GM18505 (cell line): ENCODE results near the gene TAF3.

Source experiments
- ATAC-seq: cut with Tn5 transposase; IDR thresholded peaks from one replicate; pipeline ENCODE4 v1.9.1; 2021; ENCODE audit not compliant: unreplicated experiment
- POLR2A ChIP-seq: IDR thresholded peaks from 4 replicates; pipeline ENCODE4 v1.6.1; 2011; ENCODE audit warnings: borderline replicate concordance; ENCODE audit not compliant: insufficient read depth, insufficient read length; ENCODE audit errors: extremely low read depth

The TAF3 gene

DNA sequence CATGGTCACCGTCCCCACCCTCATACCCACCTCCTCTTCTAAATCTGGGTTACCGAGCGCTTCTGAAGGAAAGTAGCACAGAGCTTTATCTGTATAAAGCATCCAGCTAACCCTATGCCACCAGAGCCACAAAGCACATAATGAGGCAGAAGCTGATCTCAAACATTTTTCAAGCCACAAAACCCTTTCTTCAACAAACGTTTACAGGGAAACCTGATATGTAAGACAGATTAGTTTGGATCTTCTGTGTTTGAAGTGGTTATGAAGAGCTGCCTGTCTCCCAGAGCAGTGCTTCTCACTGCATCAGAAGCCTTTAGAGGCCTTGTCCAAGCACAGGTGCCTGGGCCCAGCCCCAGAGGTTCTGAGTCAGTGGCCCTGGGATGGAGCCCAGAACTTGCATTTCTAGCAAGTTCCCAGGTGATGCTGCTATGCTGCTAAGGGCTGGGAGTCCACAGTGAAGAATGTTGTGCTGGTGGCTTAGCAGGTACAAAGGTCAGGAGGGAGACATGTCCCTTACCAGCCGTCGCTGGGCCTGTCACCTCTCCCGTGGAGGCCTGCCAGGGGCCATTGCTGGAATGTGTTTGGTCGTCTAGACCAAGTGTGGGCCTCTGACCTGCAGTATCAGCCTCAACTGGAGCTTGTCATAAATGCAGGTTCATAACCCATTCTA lies 90.4 kb downstream of the TAF3 start:
- no peak for ATAC-seq
- TF ChIP-seq POLR2A: no peak

DNA sequence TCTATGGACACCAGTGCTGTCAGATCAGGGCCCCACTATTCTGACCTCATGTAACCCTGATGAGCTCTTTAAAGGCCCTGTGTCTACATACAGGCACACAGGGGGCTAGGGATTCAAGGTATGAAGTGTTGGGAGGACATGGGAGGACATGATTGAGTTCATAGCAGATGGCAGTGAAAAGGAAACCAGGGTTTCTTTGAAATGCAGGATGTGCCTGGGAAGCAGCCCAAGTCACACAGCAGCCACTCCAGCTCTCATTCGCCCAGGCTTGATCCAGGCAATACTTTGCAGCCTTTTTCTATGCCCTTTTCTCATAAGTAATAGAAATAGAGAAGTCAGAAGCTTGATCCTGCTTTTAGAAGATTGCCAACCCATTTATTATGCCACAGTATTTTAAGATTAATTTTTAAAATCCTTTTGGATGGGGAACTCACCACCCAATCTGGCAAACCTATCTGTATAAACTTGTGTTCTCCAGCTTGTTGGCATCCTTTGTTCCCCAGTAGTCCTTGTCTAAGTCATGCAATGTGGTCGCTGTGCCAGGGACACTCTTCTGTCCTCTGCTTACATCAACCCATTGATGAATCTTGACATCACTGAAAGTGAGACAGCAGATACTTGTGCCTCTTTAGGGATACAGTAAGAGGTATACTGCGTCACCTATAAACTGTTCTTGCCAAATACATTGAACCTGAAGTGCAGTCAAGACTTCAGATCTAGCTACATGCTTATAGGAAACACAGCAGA lies 95.0 kb downstream of the TAF3 start:
- ATAC-seq: no peak
- no peak for TF ChIP-seq POLR2A

DNA sequence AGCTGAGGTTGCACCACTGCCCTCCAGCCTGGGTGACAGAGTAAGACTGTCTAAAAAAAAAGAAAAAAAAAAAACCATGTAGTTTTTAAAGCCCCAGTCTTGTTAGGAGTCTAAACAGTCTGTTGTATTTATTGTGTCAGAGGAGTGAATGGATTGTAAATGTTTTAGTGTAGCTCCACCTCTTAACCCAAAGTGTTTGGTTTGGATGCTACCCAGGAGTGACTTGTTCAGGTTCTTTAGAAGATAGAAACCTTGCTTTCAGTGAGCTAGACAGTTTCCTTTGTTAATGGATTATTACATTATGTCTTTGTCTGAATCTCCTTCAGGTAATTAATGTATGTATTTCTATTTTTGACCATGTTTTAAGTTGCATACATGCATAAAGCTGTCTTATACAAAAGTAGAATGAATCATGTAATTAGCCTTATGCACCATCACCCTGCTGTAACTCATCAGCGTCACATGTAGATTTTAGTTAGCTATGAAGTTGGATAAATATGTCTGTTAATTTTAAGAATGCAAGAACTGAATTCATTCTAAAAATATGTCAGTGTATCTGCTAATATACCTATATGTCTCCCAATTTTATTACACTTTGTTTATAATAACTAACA lies 97.7 kb downstream of the TAF3 start:
- no peak for ATAC-seq
- no peak for TF ChIP-seq POLR2A

DNA sequence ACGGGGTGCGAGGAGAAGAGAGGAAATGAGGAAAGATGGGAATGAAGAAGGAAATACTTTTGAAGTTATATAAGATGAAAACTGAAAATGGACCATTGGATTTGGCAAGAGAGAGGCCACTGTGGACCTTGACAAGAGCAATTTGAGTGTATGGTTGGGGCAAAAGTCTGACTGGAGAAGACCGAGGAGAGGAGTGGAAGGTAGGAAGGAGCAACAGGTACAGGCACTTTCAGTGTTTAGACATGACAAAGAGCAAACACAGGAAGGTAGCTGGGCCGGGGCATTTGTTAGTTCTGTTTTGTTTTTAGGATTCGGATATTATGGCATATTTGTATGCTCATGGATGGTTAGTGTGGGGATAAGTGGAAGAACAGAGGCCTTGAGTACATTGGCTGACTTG lies 99.4 kb downstream of the TAF3 start:
- no peak for ATAC-seq
- TF ChIP-seq POLR2A: no peak

DNA sequence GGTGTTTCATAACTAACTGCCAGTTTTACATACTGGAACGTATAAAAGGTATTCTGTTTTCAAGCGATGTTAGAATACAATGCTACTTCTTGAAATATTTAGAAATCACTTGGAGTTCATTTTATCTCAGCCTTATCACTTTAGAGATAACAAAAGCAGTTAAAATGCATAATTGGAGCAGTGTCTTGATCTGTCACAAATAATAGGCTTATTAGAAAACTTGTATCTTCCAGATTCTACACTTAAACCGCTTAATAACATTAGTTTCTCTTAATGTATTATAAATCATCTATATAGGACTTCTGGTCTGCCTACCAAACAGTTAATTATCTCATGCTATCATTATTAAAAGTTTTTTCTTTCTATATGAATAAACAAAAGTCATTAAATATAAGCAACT lies 104.4 kb downstream of the TAF3 start:
- TF ChIP-seq POLR2A: no peak
- ATAC-seq: no peak

DNA sequence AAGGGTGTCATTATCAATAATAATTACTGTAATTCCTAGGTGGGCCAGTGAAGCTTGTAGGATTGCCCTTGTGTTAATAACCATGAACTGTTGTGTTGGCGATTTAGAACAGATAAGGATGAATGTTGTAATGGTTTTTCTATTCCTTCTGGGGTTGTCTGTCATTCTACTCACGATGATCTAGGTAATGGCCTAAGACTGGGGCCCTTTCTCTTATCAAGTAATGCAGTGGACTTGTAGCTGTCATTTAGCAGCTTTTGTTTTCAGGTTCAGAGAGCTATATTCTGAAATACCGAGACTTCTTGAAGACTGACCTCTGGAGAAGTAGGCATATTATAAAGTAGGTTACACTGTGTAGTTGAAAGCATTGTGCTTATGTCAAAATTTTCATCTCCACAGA lies 110.2 kb downstream of the TAF3 start:
- TF ChIP-seq POLR2A: no peak
- no peak for ATAC-seq

DNA sequence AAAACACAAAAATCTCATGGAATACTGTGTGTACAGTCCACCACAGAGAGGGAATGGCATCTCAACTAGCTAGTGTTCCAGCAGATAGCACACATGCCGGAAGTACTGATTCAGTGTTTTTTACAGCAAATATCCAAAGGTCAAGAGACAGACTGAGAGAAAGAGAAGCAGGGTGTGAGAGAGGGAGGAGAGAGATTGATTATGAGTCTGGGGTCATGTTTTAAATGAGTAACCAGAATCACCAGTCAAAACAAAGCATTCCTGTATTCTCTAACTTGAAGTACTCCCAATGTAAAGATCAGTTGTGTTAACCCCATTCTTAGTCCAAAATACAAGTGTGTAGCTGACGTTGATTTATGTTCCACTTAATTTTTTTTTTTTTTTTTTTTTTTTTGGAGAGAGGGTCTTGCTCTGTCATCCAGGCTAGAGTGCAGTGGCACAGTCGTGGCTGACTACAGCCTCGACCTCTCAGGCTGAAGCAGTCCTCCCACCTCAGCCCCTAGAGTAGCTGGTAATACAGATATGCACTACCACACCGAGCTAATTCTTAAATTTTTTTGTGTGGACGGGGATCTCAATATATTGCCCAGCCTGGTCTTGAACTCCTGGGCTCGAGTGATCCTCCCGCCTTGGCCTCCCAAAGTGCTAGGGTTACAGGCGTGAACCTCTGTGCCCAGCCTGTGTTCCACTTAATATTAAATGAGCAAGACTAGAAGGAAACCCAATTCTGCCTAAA lies 114.2 kb downstream of the TAF3 start:
- ATAC-seq: no peak
- no peak for TF ChIP-seq POLR2A

DNA sequence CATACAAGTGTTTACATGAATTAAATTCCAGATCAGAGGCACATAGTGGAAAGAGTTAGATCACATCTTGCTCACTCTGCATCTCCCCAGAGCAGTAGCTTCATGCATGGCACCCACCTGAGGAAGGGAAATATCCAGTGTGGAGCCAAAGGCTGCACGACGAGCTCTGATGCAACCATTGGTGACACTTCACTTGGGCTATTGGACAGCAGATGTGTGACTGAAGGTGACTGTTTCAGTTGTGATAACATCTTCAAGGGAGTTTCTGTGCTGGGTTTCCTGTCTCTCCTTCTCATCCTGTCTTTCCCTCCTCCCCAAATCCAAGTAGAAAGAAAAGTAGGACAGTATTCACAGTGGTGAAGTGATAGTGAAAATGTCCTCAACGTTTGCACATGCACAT lies 115.0 kb downstream of the TAF3 start:
- no peak for TF ChIP-seq POLR2A
- ATAC-seq: no peak

DNA sequence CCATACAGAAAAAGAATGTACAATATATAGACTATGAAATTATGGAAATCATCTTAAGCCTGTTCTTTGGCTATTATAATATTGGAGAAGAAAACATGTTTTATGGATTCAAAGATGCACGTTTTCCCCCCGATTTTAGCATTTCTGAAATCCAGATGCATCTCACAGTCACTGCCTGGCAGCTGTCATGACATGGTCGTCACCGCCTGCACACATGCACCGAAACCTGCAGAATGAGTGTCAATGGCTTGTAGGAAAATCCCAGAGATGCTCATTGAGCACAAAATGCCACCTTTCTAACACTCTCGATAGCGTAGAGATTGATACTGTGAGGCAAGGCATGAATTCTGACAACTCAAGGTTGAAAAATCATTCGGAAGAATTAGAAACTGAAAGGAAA lies 115.5 kb downstream of the TAF3 start:
- no peak for ATAC-seq
- no peak for TF ChIP-seq POLR2A

DNA sequence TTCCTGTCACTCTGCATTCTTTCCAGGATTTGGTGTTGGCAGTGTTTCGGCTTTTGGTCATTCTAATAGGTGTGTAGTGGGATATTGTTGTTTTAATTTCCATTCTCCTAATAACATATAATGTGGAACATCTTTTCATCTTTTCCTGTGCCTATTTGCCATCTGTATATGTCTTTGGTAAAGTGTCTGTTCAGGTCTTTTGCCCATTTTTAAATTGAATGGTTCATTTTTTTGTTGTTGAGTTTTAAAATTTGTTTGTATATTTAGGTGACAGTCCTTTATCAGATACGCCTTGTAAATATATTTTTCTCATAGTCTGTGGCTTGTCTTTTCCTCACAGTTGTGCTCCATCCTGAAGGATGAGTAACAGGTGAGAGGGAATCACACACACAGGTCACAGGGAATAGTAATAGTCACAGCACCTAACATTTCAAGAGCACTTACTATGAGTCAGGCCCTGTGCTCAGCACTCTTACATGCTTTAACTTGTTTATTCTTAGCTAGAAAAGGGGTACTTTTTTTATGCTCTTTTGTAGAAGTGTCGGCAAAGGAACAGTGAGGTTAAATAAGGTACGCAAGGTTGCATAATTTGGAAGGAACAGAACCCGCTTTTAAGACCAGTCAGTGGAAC lies 119.1 kb downstream of the TAF3 start:
- no peak for TF ChIP-seq POLR2A
- ATAC-seq: no peak

DNA sequence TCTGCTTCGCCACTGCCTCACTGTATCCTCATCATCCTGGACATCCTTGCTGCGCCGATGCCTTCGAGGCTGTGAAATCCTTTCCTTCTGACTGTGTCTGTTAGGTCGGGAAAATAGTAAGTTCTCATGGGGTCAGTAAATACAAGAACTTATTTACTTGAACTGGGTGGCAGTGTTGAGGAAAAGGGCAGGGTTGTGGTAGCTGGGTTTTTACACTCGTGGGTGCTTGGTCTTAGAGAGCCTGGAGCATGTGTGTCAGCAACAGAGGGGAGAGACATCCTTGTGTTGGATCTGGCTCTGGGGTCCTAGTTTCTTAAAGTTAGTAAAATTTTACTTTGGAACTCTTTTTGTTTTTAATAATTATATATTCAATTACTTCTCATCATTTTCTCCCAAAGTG lies 123.3 kb downstream of the TAF3 start:
- no peak for TF ChIP-seq POLR2A
- ATAC-seq: no peak

DNA sequence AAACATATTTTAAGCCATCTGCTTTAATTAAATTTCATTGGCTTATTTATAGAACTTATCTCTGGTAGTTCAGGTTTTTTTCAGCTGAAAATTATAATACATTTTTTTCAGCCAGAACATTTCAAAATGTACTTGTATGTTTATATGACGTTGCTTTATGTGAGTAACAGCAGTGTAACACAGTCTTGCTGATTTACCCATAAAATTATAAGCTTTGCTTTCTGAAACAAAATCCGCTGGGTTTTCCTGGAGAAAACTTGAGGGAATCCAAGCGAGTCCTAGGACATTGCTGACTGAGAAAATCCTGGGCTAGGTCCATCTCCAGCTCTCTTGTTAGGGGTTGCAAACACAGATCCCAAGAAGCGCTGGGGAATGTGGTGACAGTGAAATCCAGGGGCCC lies 124.0 kb downstream of the TAF3 start:
- no peak for ATAC-seq
- no peak for TF ChIP-seq POLR2A

DNA sequence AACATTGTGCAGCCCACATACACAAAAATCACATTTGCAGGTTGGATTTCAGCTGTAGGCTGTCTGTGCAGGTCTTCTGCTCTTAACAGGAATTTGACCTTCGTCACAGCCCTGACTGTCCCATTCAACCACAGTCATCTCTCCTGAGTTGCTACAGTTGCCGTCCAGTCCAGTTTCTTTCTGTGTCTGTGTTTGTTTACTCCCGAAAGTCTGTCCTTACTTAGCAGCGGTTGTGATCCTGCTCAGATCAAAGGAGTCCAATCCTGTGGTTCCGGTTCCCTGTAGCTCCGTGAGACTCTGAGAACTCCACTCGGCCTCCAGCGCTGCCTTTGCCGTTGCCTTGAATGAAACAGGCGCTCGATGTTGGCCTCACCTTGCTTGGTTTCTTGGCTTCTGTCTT lies 124.6 kb downstream of the TAF3 start:
- no peak for TF ChIP-seq POLR2A
- no peak for ATAC-seq
